Measurements from ENCODE around the gene WDR54. TPM values are rescaled to one million over a fixed set of nuclear protein-coding genes. Genes with fewer than 3 reads are reported as not detected.
"Not testable (repeated sequence)": the region's sequence is repeated elsewhere in the genome, so short reads cannot be mapped to it uniquely, and the experiment has no call there.

WDR54 gene
- total and polyA plus RNA-seq, 7 experiments from 2014 or later, result 26.5 to 78.5 (median 33.2) TPM

- ChIA-PET POLR2A (interaction anchor here (2.8 kb wide), 1 partner anchor 38 kb away, joined by 8 read pairs; the partner anchor contains the start of gene INO80B), CTCF (no interaction called here)
- H3K27me3 ChIP-seq (ENCODE audit: control insufficient read depth in 2 of 2, insufficient read depth in 2 of 2, low read length in 2 of 2), result peaks cover 0 to 4% of the 10 kb centered on the region in 2 donors
- intact Hi-C loops (cut with micrococcal nuclease), result no loop called here
- H3K4me1 Mint-ChIP-seq, result peaks cover 20 to 54% (median 49%) of the 10 kb centered on the region in 7 donors
- no peaks in the 10 kb centered on the region for H3K9me3 ChIP-seq (ENCODE audit: control insufficient read depth in 2 of 3, low read length in 3 of 3)
- DNase-seq (no peak), ATAC-seq (no peak)
- H3K27me3 Mint-ChIP-seq, result peaks cover 0 to 12% (median 0%) of the 10 kb centered on the region in 5 donors
- H3K4me3 ChIP-seq (ENCODE audit: low read length), result no peak overlapping the region
- no peaks in the 10 kb centered on the region for H3K36me3 Mint-ChIP-seq
- H3K27ac Mint-ChIP-seq, result peak overlapping the region in 5 of 9 donors; percentile 29 to 78 (median 76)
- no peak overlapping the region for H3K27ac ChIP-seq (ENCODE audit: low read depth, low read length)
- no peaks in the 10 kb centered on the region for H3K9me3 Mint-ChIP-seq
- H3K4me1 ChIP-seq (ENCODE audit: control insufficient read depth in 2 of 2, insufficient read depth in 2 of 2, low read length in 2 of 2), result peaks cover 2 to 25% of the 10 kb centered on the region in 2 donors
- peak overlapping the region in 4 of 10 donors; percentile 8 to 75 (median 30) for H3K4me3 Mint-ChIP-seq
- H3K36me3 ChIP-seq (ENCODE audit: control insufficient read depth in 2 of 3, insufficient read depth in 3 of 3, low read length in 3 of 3), result peaks cover 0 to 4% (median 0%) of the 10 kb centered on the region in 3 experiments
Measured at GRCh38 chr2:74417197-74417596, 4.3 kb upstream of the WDR54 start.

GRCh38 chr2:74417763-74418162, 3.8 kb upstream of the WDR54 start:
- peaks cover 20 to 58% (median 48%) of the 10 kb centered on the region in 7 donors for H3K4me1 Mint-ChIP-seq
- Histone ChIP-seq H3K4me3 (ENCODE audit: low read length) (no peak overlapping the region), H3K27me3 (ENCODE audit: control insufficient read depth in 2 of 2, insufficient read depth in 2 of 2, low read length in 2 of 2) (peaks cover 0 to 4% of the 10 kb centered on the region in 2 donors), H3K27ac (ENCODE audit: low read depth, low read length) (no peak overlapping the region), H3K9me3 (ENCODE audit: control insufficient read depth in 2 of 3, low read length in 3 of 3) (no peaks in the 10 kb centered on the region), H3K4me1 (ENCODE audit: control insufficient read depth in 2 of 2, insufficient read depth in 2 of 2, low read length in 2 of 2) (peaks cover 4 to 27% of the 10 kb centered on the region in 2 donors), H3K36me3 (ENCODE audit: control insufficient read depth in 2 of 3, insufficient read depth in 3 of 3, low read length in 3 of 3) (peaks cover 0 to 4% (median 0%) of the 10 kb centered on the region in 3 experiments)
- H3K9me3 Mint-ChIP-seq, result no peaks in the 10 kb centered on the region
- peak overlapping the region in 2 of 9 donors; percentile 49 for H3K27ac Mint-ChIP-seq
- no peaks in the 10 kb centered on the region for H3K36me3 Mint-ChIP-seq
- peaks cover 0 to 12% (median 0%) of the 10 kb centered on the region in 5 donors for H3K27me3 Mint-ChIP-seq
- H3K4me3 Mint-ChIP-seq, result no peak overlapping the region
- POLR2A ChIA-PET, result no interaction called here
- CTCF ChIA-PET, result interaction anchor here (1.0 kb wide), 1 partner anchor 236 kb away, joined by 6 read pairs; the partner anchor contains the start of gene SEMA4F
- ATAC-seq (no peak), DNase-seq (no peak)
- intact Hi-C loops (cut with micrococcal nuclease), result no loop called here

GRCh38 chr2:74418312-74418711, 3.2 kb upstream of the WDR54 start:
- peaks cover 0 to 11% (median 0%) of the 10 kb centered on the region in 5 donors for H3K27me3 Mint-ChIP-seq
- no peaks in the 10 kb centered on the region for H3K9me3 Mint-ChIP-seq
- no peak overlapping the region for H3K4me3 ChIP-seq (ENCODE audit: low read length)
- peak overlapping the region in 1 of 9 donors; percentile 59 for H3K27ac Mint-ChIP-seq
- no peak overlapping the region for H3K4me3 Mint-ChIP-seq
- no peaks in the 10 kb centered on the region for H3K9me3 ChIP-seq (ENCODE audit: control insufficient read depth in 2 of 3, low read length in 3 of 3)
- no peak overlapping the region for H3K27ac ChIP-seq (ENCODE audit: low read depth, low read length)
- ChIA-PET POLR2A (interaction anchor here (0.6 to 1.1 kb wide), 2 partner anchors 54 to 66 kb away, joined by 3 to 5 read pairs; partner anchors contain the start of gene MRPL53), CTCF (interaction anchor here (1.0 kb wide), 1 partner anchor 236 kb away, joined by 6 read pairs; the partner anchor contains the start of gene SEMA4F)
- DNase-seq, result no peak
- peaks cover 0 to 4% (median 0%) of the 10 kb centered on the region in 3 experiments for H3K36me3 ChIP-seq (ENCODE audit: control insufficient read depth in 2 of 3, insufficient read depth in 3 of 3, low read length in 3 of 3)
- peaks cover 20 to 62% (median 49%) of the 10 kb centered on the region in 7 donors for H3K4me1 Mint-ChIP-seq
- intact Hi-C loops (cut with micrococcal nuclease), result no loop called here
- peaks cover 0 to 4% of the 10 kb centered on the region in 2 donors for H3K27me3 ChIP-seq (ENCODE audit: control insufficient read depth in 2 of 2, insufficient read depth in 2 of 2, low read length in 2 of 2)
- no peak for ATAC-seq
- peaks cover 0 to 2% (median 0%) of the 10 kb centered on the region in 5 donors for H3K36me3 Mint-ChIP-seq
- peaks cover 4 to 27% of the 10 kb centered on the region in 2 donors for H3K4me1 ChIP-seq (ENCODE audit: control insufficient read depth in 2 of 2, insufficient read depth in 2 of 2, low read length in 2 of 2)

GRCh38 chr2:74419345-74419744, 2.2 kb upstream of the WDR54 start:
- Histone ChIP-seq H3K4me1 (ENCODE audit: control insufficient read depth in 2 of 2, insufficient read depth in 2 of 2, low read length in 2 of 2) (peaks cover 4 to 25% of the 10 kb centered on the region in 2 donors), H3K4me3 (ENCODE audit: low read length) (no peak overlapping the region), H3K36me3 (ENCODE audit: control insufficient read depth in 2 of 3, insufficient read depth in 3 of 3, low read length in 3 of 3) (peaks cover 0 to 4% (median 0%) of the 10 kb centered on the region in 3 experiments), H3K9me3 (ENCODE audit: control insufficient read depth in 2 of 3, low read length in 3 of 3) (no peaks in the 10 kb centered on the region), H3K27me3 (ENCODE audit: control insufficient read depth in 2 of 2, insufficient read depth in 2 of 2, low read length in 2 of 2) (peaks cover 0 to 2% of the 10 kb centered on the region in 2 donors), H3K27ac (ENCODE audit: low read depth, low read length) (peak overlapping the region; percentile 31)
- no peak overlapping the region for H3K4me3 Mint-ChIP-seq
- ATAC-seq, result no peak
- H3K9me3 Mint-ChIP-seq, result no peaks in the 10 kb centered on the region
- peak overlapping the region in 2 of 9 donors; percentile 96 to 99 for H3K27ac Mint-ChIP-seq
- POLR2A ChIA-PET, result interaction anchor here (0.6 to 1.4 kb wide), 4 partner anchors 45 to 243 kb away, joined by 3 to 4 read pairs (median 3); partner anchors contain the start of gene MRPL53
- CTCF ChIA-PET, result no interaction called here
- peaks cover 0 to 6% (median 0%) of the 10 kb centered on the region in 5 donors for H3K36me3 Mint-ChIP-seq
- DNase-seq, result no peak
- peaks cover 0 to 5% (median 0%) of the 10 kb centered on the region in 5 donors for H3K27me3 Mint-ChIP-seq
- peaks cover 20 to 57% (median 40%) of the 10 kb centered on the region in 7 donors for H3K4me1 Mint-ChIP-seq
- intact Hi-C loops (cut with micrococcal nuclease), result no loop called here

- DNase-seq (peak in 5 of 9 donors; percentile 45 to 61 (median 52)), ATAC-seq (no peak)
- H3K36me3 Mint-ChIP-seq, result peaks cover 0 to 10% (median 0%) of the 10 kb centered on the region in 5 donors
- Histone ChIP-seq H3K9me3 (ENCODE audit: control insufficient read depth in 2 of 3, low read length in 3 of 3) (no peaks in the 10 kb centered on the region), H3K4me3 (ENCODE audit: low read length) (no peak overlapping the region), H3K36me3 (ENCODE audit: control insufficient read depth in 2 of 3, insufficient read depth in 3 of 3, low read length in 3 of 3) (peaks cover 0 to 7% (median 0%) of the 10 kb centered on the region in 3 experiments), H3K4me1 (ENCODE audit: control insufficient read depth in 2 of 2, insufficient read depth in 2 of 2, low read length in 2 of 2) (peaks cover 4 to 19% of the 10 kb centered on the region in 2 donors), H3K27ac (ENCODE audit: low read depth, low read length) (peak overlapping the region; percentile 97), H3K27me3 (ENCODE audit: control insufficient read depth in 2 of 2, insufficient read depth in 2 of 2, low read length in 2 of 2) (no peaks in the 10 kb centered on the region)
- no peaks in the 10 kb centered on the region for H3K9me3 Mint-ChIP-seq
- CTCF ChIA-PET, result no interaction called here
- H3K4me1 Mint-ChIP-seq, result peaks cover 18 to 57% (median 40%) of the 10 kb centered on the region in 7 donors
- peaks cover 0 to 5% (median 0%) of the 10 kb centered on the region in 5 donors for H3K27me3 Mint-ChIP-seq
- intact Hi-C loops (cut with micrococcal nuclease), result loop anchor here in 1 of 2 donors (2.0 to 10.0 kb wide), 2 partner anchors 221 to 1035 kb away; partner anchors contain the start of genes ALMS1 and MTHFD2
- POLR2A ChIA-PET, result interaction anchor here (0.6 to 3.1 kb wide), 8 partner anchors 29 to 427 kb away, joined by 3 to 23 read pairs (median 4); partner anchors contain the start of genes INO80B, MOB1A, MTHFD2 and WBP1
- H3K4me3 Mint-ChIP-seq, result peak overlapping the region; percentile 28 to 100 (median 96)
- H3K27ac Mint-ChIP-seq, result peak overlapping the region; percentile 59 to 99 (median 96)
Measured at GRCh38 chr2:74420006-74420405, 1.5 kb upstream of the WDR54 start.

- Histone ChIP-seq H3K4me3 (ENCODE audit: low read length) (peak overlapping the region; percentile 96), H3K27ac (ENCODE audit: low read depth, low read length) (peak overlapping the region; percentile 97), H3K36me3 (ENCODE audit: control insufficient read depth in 2 of 3, insufficient read depth in 3 of 3, low read length in 3 of 3) (peaks cover 0 to 13% (median 0%) of the 10 kb centered on the region in 3 experiments), H3K4me1 (ENCODE audit: control insufficient read depth in 2 of 2, insufficient read depth in 2 of 2, low read length in 2 of 2) (peaks cover 4 to 19% of the 10 kb centered on the region in 2 donors)
- not testable (repeated sequence) for H3K9me3 Mint-ChIP-seq; H3K27me3 ChIP-seq (ENCODE audit: control insufficient read depth in 2 of 2, insufficient read depth in 2 of 2, low read length in 2 of 2); H3K9me3 ChIP-seq (ENCODE audit: control insufficient read depth in 2 of 3, low read length in 3 of 3); ATAC-seq; H3K27me3 Mint-ChIP-seq
- peak in 4 of 9 donors; percentile 22 to 42 (median 28) for DNase-seq
- Mint-ChIP-seq H3K36me3 (peaks cover 0 to 14% (median 0%) of the 10 kb centered on the region in 5 donors), H3K4me1 (peaks cover 18 to 52% (median 39%) of the 10 kb centered on the region in 7 donors), H3K27ac (peak overlapping the region; percentile 96 to 100 (median 99)), H3K4me3 (peak overlapping the region; percentile 90 to 100 (median 98))
- CTCF ChIA-PET, result interaction anchor here (0.6 to 2.3 kb wide), 4 partner anchors 26 to 593 kb away, joined by 3 to 10 read pairs (median 5); partner anchors contain the start of gene MOB1A
- intact Hi-C loops (cut with micrococcal nuclease), result loop anchor here (1.0 to 10.0 kb wide), 13 partner anchors 28 to 1036 kb away; partner anchors contain the start of genes AUP1 (in 2 of the 2), HTRA2 (in 2 of the 2), TPRKB (in 2 of the 2) and TTC31 (in 2 of the 2)
- POLR2A ChIA-PET, result interaction anchor here (0.6 to 3.1 kb wide), 9 partner anchors 8 to 493 kb away, joined by 3 to 23 read pairs (median 3); partner anchors contain the start of genes INO80B, MOB1A, MTHFD2 and WBP1
Measured at GRCh38 chr2:74420443-74421103, 957 bp upstream of the WDR54 start.

Data from naive thymus-derived CD4-positive, alpha-beta T cell (primary cell).